Endothelial cell of umbilical vein (primary cell): ENCODE measurements around the gene TMEM167A. TPM values are rescaled to one million over a fixed set of nuclear protein-coding genes. Genes with fewer than 3 reads are reported as not detected.

Experiments used
- BruUV-seq: library from RNA; stranded (reverse); fragments of 400-500 nt; replicated peaks from 2 replicates; lab custom pipeline; 2021; lab: Mats Ljungman, UMichigan
- CTCF ChIA-PET: fragments of 300-600, 350-600 bp; sonication (Branson Sonifier 250); formaldehyde crosslinking; loops from one replicate; lab custom pipeline; 2021; ENCODE audit warnings: antibody characterized with exemption, inconsistent platforms; lab: Charles Lee
- POLR2A ChIA-PET: fragments of 300-600, 350-600 bp; sonication (Branson Sonifier 250); formaldehyde crosslinking; loops from one replicate; lab custom pipeline; 2021; ENCODE audit warnings: antibody characterized with exemption, inconsistent platforms; lab: Charles Lee
- DNase-seq: peaks from one replicate; pipeline ENCODE4 v3.0.0-alpha.2; 2011; ENCODE audit warnings: low read depth, low spot score
- FAIRE-seq: peaks from 2 replicates; lab custom pipeline; 2011; peaks lifted over from hg19 to GRCh38; lab: Jason Lieb, UNC
- H2AFZ ChIP-seq: 2 replicates; pipeline ENCODE4 v1.6.0; 2012; ENCODE audit warnings: low read depth, low read length, control low read depth, inconsistent platforms
- H3K27ac ChIP-seq: 2 replicates; pipeline ENCODE4 v1.5.1; 2011; ENCODE audit warnings: low read depth, mild to moderate bottlenecking, control low read depth, low read length, moderate library complexity; ENCODE audit not compliant: insufficient read depth
- H3K27me3 ChIP-seq, 2 experiments: 2 replicates each; pipeline versions ENCODE4 v1.6.0 to v1.6.1; 2011; ENCODE audit warnings: low read length in 2 of 2, mixed read lengths in 1 of 2; ENCODE audit not compliant: control insufficient read depth in 2 of 2, insufficient read depth in 2 of 2
- H3K36me3 ChIP-seq, 2 experiments: 2 replicates in 1 of 2; 3 replicates in 1 of 2; pipeline ENCODE4 v1.5.1; 2011; ENCODE audit warnings: low read length in 2 of 2, mild to moderate bottlenecking in 1 of 2, moderate library complexity in 1 of 2; ENCODE audit not compliant: control insufficient read depth in 2 of 2, insufficient read depth in 2 of 2; ENCODE audit errors: extremely low read depth in 1 of 2
- H3K4me1 ChIP-seq: 3 replicates; pipeline ENCODE4 v1.5.1; 2011; ENCODE audit warnings: mild to moderate bottlenecking, low read length; ENCODE audit not compliant: control insufficient read depth, insufficient read depth; ENCODE audit errors: extremely low read depth
- H3K4me2 ChIP-seq: 2 replicates; pipeline ENCODE4 v1.6.1; 2011; ENCODE audit warnings: low read length, control low read depth, mixed read lengths; ENCODE audit not compliant: insufficient read depth
- H3K4me3 ChIP-seq, 3 experiments: fragments of 200-600 bp in 1 of 3; sonication (generic), shearing (Covaris generic) in 1 of 3; replicated peaks in 1 of 3; 2 replicates each; pipeline ENCODE4 v1.5.1; 2011 to 2016; ENCODE audit warnings: control low read depth in 3 of 3, low read length in 3 of 3, mild to moderate bottlenecking in 2 of 3, inconsistent platforms in 1 of 3, low read depth in 1 of 3, moderate library complexity in 1 of 3; ENCODE audit not compliant: insufficient read depth in 1 of 3
- H3K79me2 ChIP-seq: 2 replicates; pipeline ENCODE4 v1.6.0; 2012; ENCODE audit warnings: low read length, inconsistent platforms; ENCODE audit not compliant: control insufficient read depth, insufficient read depth
- H3K9ac ChIP-seq: replicated peaks from 2 replicates; pipeline ENCODE3; 2011; ENCODE audit warnings: low read length, control low read depth; ENCODE audit not compliant: insufficient read depth; ENCODE audit errors: extremely low read depth
- H3K9me1 ChIP-seq: replicated peaks from 3 replicates; pipeline ENCODE4 v1.6.0; 2011; ENCODE audit warnings: mild to moderate bottlenecking, low read length; ENCODE audit not compliant: control insufficient read depth, insufficient read depth; ENCODE audit errors: extremely low read depth
- H3K9me3 ChIP-seq: replicated peaks from 2 replicates; pipeline ENCODE4 v1.5.1; 2012; ENCODE audit warnings: low read length, inconsistent platforms; ENCODE audit not compliant: control insufficient read depth, insufficient read depth
- H4K20me1 ChIP-seq: replicated peaks from 2 replicates; pipeline ENCODE3; 2011; ENCODE audit warnings: mild to moderate bottlenecking, low read length; ENCODE audit not compliant: control insufficient read depth, insufficient read depth; ENCODE audit errors: extremely low read depth
- CTCF ChIP-seq, 2 donors: IDR thresholded peaks; 1 replicate in 1 of 2; 2 replicates in 1 of 2; pipeline ENCODE4 v1.5.1; 2011; ENCODE audit warnings: low read length in 2 of 2, mild to moderate bottlenecking in 2 of 2, moderate library complexity in 2 of 2, control low read depth in 1 of 2, inconsistent platforms in 1 of 2, low read depth in 1 of 2; ENCODE audit not compliant: insufficient read depth in 1 of 2; ENCODE audit errors: extremely low read depth in 1 of 2
- EZH2 ChIP-seq: IDR thresholded peaks from 2 replicates; pipeline ENCODE4 v1.6.1; 2012; ENCODE audit warnings: borderline replicate concordance, low read depth, mild to moderate bottlenecking, moderate library complexity, low read length, inconsistent platforms; ENCODE audit not compliant: severe bottlenecking
- FOS ChIP-seq: IDR thresholded peaks from 2 replicates; pipeline ENCODE4 v1.6.1; 2011; ENCODE audit warnings: mild to moderate bottlenecking, low read length, moderate library complexity, borderline replicate concordance; ENCODE audit not compliant: insufficient read depth
- GATA2 ChIP-seq: IDR thresholded peaks from 2 replicates; pipeline ENCODE4 v1.7.0; 2011; ENCODE audit warnings: low read depth, mild to moderate bottlenecking, moderate library complexity, mixed read lengths, low read length; ENCODE audit not compliant: insufficient read length, insufficient read depth
- JUN ChIP-seq: IDR thresholded peaks from 2 replicates; pipeline ENCODE4 v1.6.1; 2011; ENCODE audit warnings: borderline replicate concordance, low read depth; ENCODE audit not compliant: insufficient read length, insufficient read depth
- MAX ChIP-seq: IDR thresholded peaks from 2 replicates; pipeline ENCODE4 v1.6.1; 2011; ENCODE audit not compliant: insufficient read depth, insufficient read length
- MYC ChIP-seq: IDR thresholded peaks from one replicate; pipeline ENCODE4 v1.6.1; 2011; ENCODE audit warnings: mild to moderate bottlenecking, low read depth, low read length
- POLR2A ChIP-seq: IDR thresholded peaks from 2 replicates; pipeline ENCODE4 v1.6.1; 2012; ENCODE audit warnings: low read depth, mild to moderate bottlenecking, control low read depth, low read length
- POLR2AphosphoS5 ChIP-seq: IDR thresholded peaks from 2 replicates; pipeline ENCODE4 v1.6.1; 2012; ENCODE audit warnings: low read depth, mild to moderate bottlenecking, control low read depth, low read length, moderate library complexity; ENCODE audit not compliant: insufficient read depth
- dilution Hi-C: fragments of 300-500 bp; cut with MboI; formaldehyde crosslinking; loops from one replicate; pipeline ENCODE4 v1.15.0; 2019; ENCODE audit warnings: low sequenced_read_pairs; ENCODE audit not compliant: extremely low pct_ligation_motif_present
- intact Hi-C: fragments of 100-400 bp; cut with micrococcal nuclease; formaldehyde crosslinking; loops from one replicate; pipeline ENCODE4 v1.10.0; 2022
- polyA plus RNA-seq, 4 experiments: library from polyadenylated mRNA; depleted of rRNA in 3 of 4; stranded (reverse) in 3 of 4; unstranded in 1 of 4; fragments of >200 nt; gene quantifications; 2 replicates each; pipeline versions ENCODE4 v1.2.1 to v1.2.3, GENCODE V29; 2011 to 2012; ENCODE audit warnings: missing spikeins in 1 of 4
- total RNA-seq: library from RNA; stranded (reverse); gene quantifications from 2 replicates; pipeline ENCODE4 v1.2.3, GENCODE V29; 2021

TMEM167A gene
- total and polyA plus RNA-seq, 2 donors (not counting 3 experiments of a cell fraction or from before 2014, with no cell fraction given), result 20.2 to 64.4 TPM

GRCh38 chr5:83126501-83126900 lies 49.3 kb upstream of the TMEM167A start:
- Histone ChIP-seq H3K9me3 (no peaks in the 10 kb centered on the region), H3K4me2 (no peak overlapping the region), H3K4me3 (no peak overlapping the region), H3K27me3 (no peaks in the 10 kb centered on the region), H3K4me1 (no peaks in the 10 kb centered on the region), H3K27ac (no peak overlapping the region), H2AFZ (no peak overlapping the region), H3K9ac (no peak overlapping the region), H3K36me3 (no peaks in the 10 kb centered on the region), H3K9me1 (no peaks in the 10 kb centered on the region), H3K79me2 (no peaks in the 10 kb centered on the region), H4K20me1 (no peaks in the 10 kb centered on the region)
- POLR2A ChIA-PET, result no interaction called here
- intact Hi-C loops (no loop called here), dilution Hi-C loops (no loop called here)
- DNase-seq, result no peak
- no peak for FAIRE-seq
- no peak for TF ChIP-seq MAX
- no peak for TF ChIP-seq GATA2
- TF ChIP-seq JUN, result no peak
- TF ChIP-seq POLR2A, result no peak
- TF ChIP-seq MYC, result no peak
- TF ChIP-seq CTCF (IDR thresholded peaks at IDR 0.05; ENCODE audit: extremely low read depth in 1 of 2, insufficient read depth in 1 of 2, low read depth in 1 of 2, low read length in 2 of 2), result no peak
- TF ChIP-seq FOS, result no peak
- TF ChIP-seq EZH2, result no peak
- no peak for TF ChIP-seq POLR2AphosphoS5
- BruUV-seq, result no TSS peak
- CTCF ChIA-PET, result no interaction called here
